ENCODE measurements around the gene DYNLRB2.

DYNLRB2 gene

GRCh38 chr16:80540516-80541305 is at the start of gene DYNLRB2:
Gene DYNLRB2, plus strand, starts transcription at chr16:80540993. Its CDS starts 84 bp downstream, at chr16:80541077.
- H3K4me3 Mint-ChIP-seq, result peak within 1 kb of the TSS; percentile 79
- H3K9me3 Mint-ChIP-seq, result no peaks in the 10 kb centered on the region
- intact Hi-C loops (cut with micrococcal nuclease), result loop anchor here (5.0 to 10.0 kb wide), 2 partner anchors 114 to 262 kb away; partner anchors contain the start of gene CDYL2
- peak within 1 kb of the TSS; percentile 89 for H3K27ac Mint-ChIP-seq
- peaks cover 20% of the 10 kb centered on the region for H3K27me3 Mint-ChIP-seq
- no peaks in the 10 kb centered on the region for H3K36me3 Mint-ChIP-seq (ENCODE audit: low read depth)
- H3K4me1 Mint-ChIP-seq (ENCODE audit: low read depth), result peaks cover 12% of the 10 kb centered on the region

- no peak overlapping the region for H3K27ac Mint-ChIP-seq
Measured at GRCh38 chr16:80500116-80500859, 40.5 kb upstream of the DYNLRB2 start.

GRCh38 chr16:80500961-80501525 is 39.8 kb upstream of the DYNLRB2 start:
- Mint-ChIP-seq H3K27ac (no peak overlapping the region), H3K4me3 (no peak overlapping the region), H3K4me1 (ENCODE audit: low read depth) (no peaks in the 10 kb centered on the region), H3K27me3 (no peaks in the 10 kb centered on the region), H3K36me3 (ENCODE audit: low read depth) (no peaks in the 10 kb centered on the region), H3K9me3 (no peaks in the 10 kb centered on the region)
- intact Hi-C loops (cut with micrococcal nuclease), result no loop called here

More at GRCh38 chr16:80500116-80500859, 40.5 kb upstream of the DYNLRB2 start:
- Mint-ChIP-seq H3K4me1 (ENCODE audit: low read depth) (no peaks in the 10 kb centered on the region), H3K4me3 (no peak overlapping the region), H3K9me3 (no peaks in the 10 kb centered on the region), H3K36me3 (ENCODE audit: low read depth) (no peaks in the 10 kb centered on the region), H3K27me3 (no peaks in the 10 kb centered on the region)
- intact Hi-C loops (cut with micrococcal nuclease), result no loop called here

GRCh38 chr16:80503107-80503506 is 37.7 kb upstream of the DYNLRB2 start:
- Mint-ChIP-seq H3K27me3 (no peaks in the 10 kb centered on the region), H3K9me3 (no peaks in the 10 kb centered on the region), H3K27ac (no peak overlapping the region), H3K36me3 (ENCODE audit: low read depth) (no peaks in the 10 kb centered on the region), H3K4me1 (ENCODE audit: low read depth) (no peaks in the 10 kb centered on the region), H3K4me3 (no peak overlapping the region)
- intact Hi-C loops (cut with micrococcal nuclease), result no loop called here

GRCh38 chr16:80507538-80507937 is 33.3 kb upstream of the DYNLRB2 start:
- Mint-ChIP-seq H3K4me3 (no peak overlapping the region), H3K27ac (no peak overlapping the region), H3K27me3 (no peaks in the 10 kb centered on the region), H3K36me3 (ENCODE audit: low read depth) (no peaks in the 10 kb centered on the region), H3K4me1 (ENCODE audit: low read depth) (peaks cover 7% of the 10 kb centered on the region), H3K9me3 (no peaks in the 10 kb centered on the region)
- intact Hi-C loops (cut with micrococcal nuclease), result no loop called here

- Mint-ChIP-seq H3K36me3 (ENCODE audit: low read depth) (no peaks in the 10 kb centered on the region), H3K4me1 (ENCODE audit: low read depth) (peaks cover 7% of the 10 kb centered on the region), H3K4me3 (no peak overlapping the region), H3K27ac (no peak overlapping the region), H3K27me3 (peaks cover 2% of the 10 kb centered on the region), H3K9me3 (no peaks in the 10 kb centered on the region)
- intact Hi-C loops (cut with micrococcal nuclease), result no loop called here
Measured at GRCh38 chr16:80509872-80510271, 30.9 kb upstream of the DYNLRB2 start.

GRCh38 chr16:80511824-80512592 is 28.8 kb upstream of the DYNLRB2 start:
- no peaks in the 10 kb centered on the region for H3K9me3 Mint-ChIP-seq
- H3K27ac Mint-ChIP-seq, result no peak overlapping the region
- peaks cover 7% of the 10 kb centered on the region for H3K4me1 Mint-ChIP-seq (ENCODE audit: low read depth)
- H3K36me3 Mint-ChIP-seq (ENCODE audit: low read depth), result no peaks in the 10 kb centered on the region
- intact Hi-C loops (cut with micrococcal nuclease), result no loop called here
- peaks cover 2% of the 10 kb centered on the region for H3K27me3 Mint-ChIP-seq
- H3K4me3 Mint-ChIP-seq, result no peak overlapping the region

- H3K4me1 Mint-ChIP-seq (ENCODE audit: low read depth), result peaks cover 7% of the 10 kb centered on the region
- H3K9me3 Mint-ChIP-seq, result no peaks in the 10 kb centered on the region
- no peak overlapping the region for H3K4me3 Mint-ChIP-seq
- H3K27ac Mint-ChIP-seq, result no peak overlapping the region
- intact Hi-C loops (cut with micrococcal nuclease), result no loop called here
- peaks cover 2% of the 10 kb centered on the region for H3K27me3 Mint-ChIP-seq
- H3K36me3 Mint-ChIP-seq (ENCODE audit: low read depth), result no peaks in the 10 kb centered on the region
Measured at GRCh38 chr16:80512593-80512853, 28.3 kb upstream of the DYNLRB2 start.

GRCh38 chr16:80515374-80515773 is 25.4 kb upstream of the DYNLRB2 start:
- Mint-ChIP-seq H3K36me3 (ENCODE audit: low read depth) (no peaks in the 10 kb centered on the region), H3K4me1 (ENCODE audit: low read depth) (no peaks in the 10 kb centered on the region), H3K9me3 (no peaks in the 10 kb centered on the region), H3K27me3 (peaks cover 3% of the 10 kb centered on the region), H3K27ac (no peak overlapping the region), H3K4me3 (no peak overlapping the region)
- intact Hi-C loops (cut with micrococcal nuclease), result no loop called here

GRCh38 chr16:80517846-80518245 is 22.9 kb upstream of the DYNLRB2 start:
- H3K4me1 Mint-ChIP-seq (ENCODE audit: low read depth), result no peaks in the 10 kb centered on the region
- H3K9me3 Mint-ChIP-seq, result no peaks in the 10 kb centered on the region
- H3K36me3 Mint-ChIP-seq (ENCODE audit: low read depth), result no peaks in the 10 kb centered on the region
- H3K4me3 Mint-ChIP-seq, result no peak overlapping the region
- peaks cover 5% of the 10 kb centered on the region for H3K27me3 Mint-ChIP-seq
- H3K27ac Mint-ChIP-seq, result no peak overlapping the region
- intact Hi-C loops (cut with micrococcal nuclease), result no loop called here

- no peaks in the 10 kb centered on the region for H3K4me1 Mint-ChIP-seq (ENCODE audit: low read depth)
- no peak overlapping the region for H3K4me3 Mint-ChIP-seq
- H3K27me3 Mint-ChIP-seq, result peaks cover 5% of the 10 kb centered on the region
- H3K27ac Mint-ChIP-seq, result no peak overlapping the region
- H3K36me3 Mint-ChIP-seq (ENCODE audit: low read depth), result no peaks in the 10 kb centered on the region
- H3K9me3 Mint-ChIP-seq, result no peaks in the 10 kb centered on the region
- intact Hi-C loops (cut with micrococcal nuclease), result no loop called here
Measured at GRCh38 chr16:80518436-80518835, 22.4 kb upstream of the DYNLRB2 start.

- intact Hi-C loops (cut with micrococcal nuclease), result no loop called here
- no peaks in the 10 kb centered on the region for H3K36me3 Mint-ChIP-seq (ENCODE audit: low read depth)
- no peaks in the 10 kb centered on the region for H3K9me3 Mint-ChIP-seq
- H3K27ac Mint-ChIP-seq, result no peak overlapping the region
- peaks cover 3% of the 10 kb centered on the region for H3K27me3 Mint-ChIP-seq
- H3K4me1 Mint-ChIP-seq (ENCODE audit: low read depth), result no peaks in the 10 kb centered on the region
- H3K4me3 Mint-ChIP-seq, result no peak overlapping the region
Measured at GRCh38 chr16:80519189-80519588, 21.6 kb upstream of the DYNLRB2 start.

GRCh38 chr16:80525420-80525819 is 15.4 kb upstream of the DYNLRB2 start:
- Mint-ChIP-seq H3K4me1 (ENCODE audit: low read depth) (no peaks in the 10 kb centered on the region), H3K36me3 (ENCODE audit: low read depth) (no peaks in the 10 kb centered on the region), H3K4me3 (no peak overlapping the region), H3K9me3 (no peaks in the 10 kb centered on the region), H3K27me3 (peaks cover 5% of the 10 kb centered on the region), H3K27ac (no peak overlapping the region)
- intact Hi-C loops (cut with micrococcal nuclease), result loop anchor here (5.0 kb wide), 2 partner anchors 282 to 1818 kb away; no protein-coding TSS in a partner anchor
